H1 (cell line): ENCODE measurements around the gene ASCC3. TPM values are rescaled to one million over a fixed set of nuclear protein-coding genes. Genes with fewer than 3 reads are reported as not detected.
A peak's percentile ranks its signal among the peaks of the same experiment; 100 is the strongest.

Source experiments
- BRCA1 ChIP-seq: IDR thresholded peaks from 2 replicates; pipeline ENCODE4 v1.6.1; 2012; ENCODE audit warnings: low read depth, low read length, improper control_type of control experiment
- CTCF ChIP-seq, 3 experiments: IDR thresholded peaks; 1 replicate in 2 of 3; 2 replicates in 1 of 3; pipeline versions ENCODE4 v1.5.1 to v1.6.1; 2011; ENCODE audit warnings: low read length in 3 of 3, mild to moderate bottlenecking in 3 of 3, inconsistent platforms in 2 of 3, low read depth in 1 of 3, moderate library complexity in 1 of 3; ENCODE audit not compliant: insufficient read depth in 1 of 3; ENCODE audit errors: control extremely low read depth in 1 of 3
- EZH2 ChIP-seq: fragments of 200-600 bp; sonication (generic); IDR thresholded peaks from 2 replicates; pipeline ENCODE4 v1.7.1; 2012; ENCODE audit warnings: low read depth, mild to moderate bottlenecking, moderate library complexity, low read length, inconsistent platforms; ENCODE audit not compliant: severe bottlenecking
- RAD21 ChIP-seq, 2 experiments: IDR thresholded peaks in 1 of 2; conservative IDR thresholded peaks in 1 of 2; 2 replicates each; pipeline ENCODE4 v1.6.1; 2011; ENCODE audit warnings: low read depth in 2 of 2, low read length in 2 of 2, improper control_type of control experiment in 1 of 2, inconsistent platforms in 1 of 2, mild to moderate bottlenecking in 1 of 2, moderate library complexity in 1 of 2
- TEAD4 ChIP-seq: IDR thresholded peaks from 2 replicates; pipeline ENCODE4 v1.6.1; 2012; ENCODE audit warnings: low read depth, low read length, inconsistent platforms, mixed read lengths
- polyA plus RNA-seq, 7 experiments: library from polyadenylated mRNA; depleted of rRNA in 3 of 7; stranded (reverse) in 5 of 7; unstranded in 2 of 7; fragments of >200 nt in 5 of 7; fragments of 200-250 nt in 2 of 7; gene quantifications; 1 replicate in 5 of 7; 2 replicates in 1 of 7; 4 replicates in 1 of 7; pipeline versions ENCODE4 v1.2.1 to v1.2.3, GENCODE V29; 2011 to 2013; ENCODE audit warnings: missing spikeins in 2 of 7, mixed read lengths in 2 of 7
- total RNA-seq: library from RNA; stranded (reverse); fragmentation: NEBNext Ultra II Directional; extraction: Animal tissue kit (Norgen Biotek cat#: 25700); gene quantifications from 2 replicates; pipeline ENCODE4 v1.2.1, GENCODE V29; 2021
- TF ChIP-seq, protein P1 (sequence below): fragments of 300-600 bp; sonication (generic); IDR thresholded peaks from 2 replicates; pipeline ENCODE4 v1.7.1; 2012; ENCODE audit warnings: low read length, moderate library complexity, mild to moderate bottlenecking, inconsistent platforms; ENCODE audit not compliant: insufficient replicate concordance

Gene ASCC3
- total and polyA plus RNA-seq, 2 of the 8 experiments (the other 6 are each of a cell fraction or from before 2014, with no cell fraction given), result 37.5 to 77.8 TPM

GRCh38 chr6:100664274-100665040 is 216.7 kb downstream of the ASCC3 start (continued):
- TF ChIP-seq, protein P1, sequence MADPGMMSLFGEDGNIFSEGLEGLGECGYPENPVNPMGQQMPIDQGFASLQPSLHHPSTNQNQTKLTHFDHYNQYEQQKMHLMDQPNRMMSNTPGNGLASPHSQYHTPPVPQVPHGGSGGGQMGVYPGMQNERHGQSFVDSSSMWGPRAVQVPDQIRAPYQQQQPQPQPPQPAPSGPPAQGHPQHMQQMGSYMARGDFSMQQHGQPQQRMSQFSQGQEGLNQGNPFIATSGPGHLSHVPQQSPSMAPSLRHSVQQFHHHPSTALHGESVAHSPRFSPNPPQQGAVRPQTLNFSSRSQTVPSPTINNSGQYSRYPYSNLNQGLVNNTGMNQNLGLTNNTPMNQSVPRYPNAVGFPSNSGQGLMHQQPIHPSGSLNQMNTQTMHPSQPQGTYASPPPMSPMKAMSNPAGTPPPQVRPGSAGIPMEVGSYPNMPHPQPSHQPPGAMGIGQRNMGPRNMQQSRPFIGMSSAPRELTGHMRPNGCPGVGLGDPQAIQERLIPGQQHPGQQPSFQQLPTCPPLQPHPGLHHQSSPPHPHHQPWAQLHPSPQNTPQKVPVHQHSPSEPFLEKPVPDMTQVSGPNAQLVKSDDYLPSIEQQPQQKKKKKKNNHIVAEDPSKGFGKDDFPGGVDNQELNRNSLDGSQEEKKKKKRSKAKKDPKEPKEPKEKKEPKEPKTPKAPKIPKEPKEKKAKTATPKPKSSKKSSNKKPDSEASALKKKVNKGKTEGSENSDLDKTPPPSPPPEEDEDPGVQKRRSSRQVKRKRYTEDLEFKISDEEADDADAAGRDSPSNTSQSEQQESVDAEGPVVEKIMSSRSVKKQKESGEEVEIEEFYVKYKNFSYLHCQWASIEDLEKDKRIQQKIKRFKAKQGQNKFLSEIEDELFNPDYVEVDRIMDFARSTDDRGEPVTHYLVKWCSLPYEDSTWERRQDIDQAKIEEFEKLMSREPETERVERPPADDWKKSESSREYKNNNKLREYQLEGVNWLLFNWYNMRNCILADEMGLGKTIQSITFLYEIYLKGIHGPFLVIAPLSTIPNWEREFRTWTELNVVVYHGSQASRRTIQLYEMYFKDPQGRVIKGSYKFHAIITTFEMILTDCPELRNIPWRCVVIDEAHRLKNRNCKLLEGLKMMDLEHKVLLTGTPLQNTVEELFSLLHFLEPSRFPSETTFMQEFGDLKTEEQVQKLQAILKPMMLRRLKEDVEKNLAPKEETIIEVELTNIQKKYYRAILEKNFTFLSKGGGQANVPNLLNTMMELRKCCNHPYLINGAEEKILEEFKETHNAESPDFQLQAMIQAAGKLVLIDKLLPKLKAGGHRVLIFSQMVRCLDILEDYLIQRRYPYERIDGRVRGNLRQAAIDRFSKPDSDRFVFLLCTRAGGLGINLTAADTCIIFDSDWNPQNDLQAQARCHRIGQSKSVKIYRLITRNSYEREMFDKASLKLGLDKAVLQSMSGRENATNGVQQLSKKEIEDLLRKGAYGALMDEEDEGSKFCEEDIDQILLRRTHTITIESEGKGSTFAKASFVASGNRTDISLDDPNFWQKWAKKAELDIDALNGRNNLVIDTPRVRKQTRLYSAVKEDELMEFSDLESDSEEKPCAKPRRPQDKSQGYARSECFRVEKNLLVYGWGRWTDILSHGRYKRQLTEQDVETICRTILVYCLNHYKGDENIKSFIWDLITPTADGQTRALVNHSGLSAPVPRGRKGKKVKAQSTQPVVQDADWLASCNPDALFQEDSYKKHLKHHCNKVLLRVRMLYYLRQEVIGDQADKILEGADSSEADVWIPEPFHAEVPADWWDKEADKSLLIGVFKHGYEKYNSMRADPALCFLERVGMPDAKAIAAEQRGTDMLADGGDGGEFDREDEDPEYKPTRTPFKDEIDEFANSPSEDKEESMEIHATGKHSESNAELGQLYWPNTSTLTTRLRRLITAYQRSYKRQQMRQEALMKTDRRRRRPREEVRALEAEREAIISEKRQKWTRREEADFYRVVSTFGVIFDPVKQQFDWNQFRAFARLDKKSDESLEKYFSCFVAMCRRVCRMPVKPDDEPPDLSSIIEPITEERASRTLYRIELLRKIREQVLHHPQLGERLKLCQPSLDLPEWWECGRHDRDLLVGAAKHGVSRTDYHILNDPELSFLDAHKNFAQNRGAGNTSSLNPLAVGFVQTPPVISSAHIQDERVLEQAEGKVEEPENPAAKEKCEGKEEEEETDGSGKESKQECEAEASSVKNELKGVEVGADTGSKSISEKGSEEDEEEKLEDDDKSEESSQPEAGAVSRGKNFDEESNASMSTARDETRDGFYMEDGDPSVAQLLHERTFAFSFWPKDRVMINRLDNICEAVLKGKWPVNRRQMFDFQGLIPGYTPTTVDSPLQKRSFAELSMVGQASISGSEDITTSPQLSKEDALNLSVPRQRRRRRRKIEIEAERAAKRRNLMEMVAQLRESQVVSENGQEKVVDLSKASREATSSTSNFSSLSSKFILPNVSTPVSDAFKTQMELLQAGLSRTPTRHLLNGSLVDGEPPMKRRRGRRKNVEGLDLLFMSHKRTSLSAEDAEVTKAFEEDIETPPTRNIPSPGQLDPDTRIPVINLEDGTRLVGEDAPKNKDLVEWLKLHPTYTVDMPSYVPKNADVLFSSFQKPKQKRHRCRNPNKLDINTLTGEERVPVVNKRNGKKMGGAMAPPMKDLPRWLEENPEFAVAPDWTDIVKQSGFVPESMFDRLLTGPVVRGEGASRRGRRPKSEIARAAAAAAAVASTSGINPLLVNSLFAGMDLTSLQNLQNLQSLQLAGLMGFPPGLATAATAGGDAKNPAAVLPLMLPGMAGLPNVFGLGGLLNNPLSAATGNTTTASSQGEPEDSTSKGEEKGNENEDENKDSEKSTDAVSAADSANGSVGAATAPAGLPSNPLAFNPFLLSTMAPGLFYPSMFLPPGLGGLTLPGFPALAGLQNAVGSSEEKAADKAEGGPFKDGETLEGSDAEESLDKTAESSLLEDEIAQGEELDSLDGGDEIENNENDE, result no peak
- TF ChIP-seq RAD21 (IDR thresholded peaks at IDR 0.05 in 1 of 2, conservative IDR thresholded peaks at IDR 0.05 in 1 of 2; ENCODE audit: low read depth in 2 of 2, low read length in 2 of 2) (peak in 1 of 2 experiments; percentile 59; a peak in 3 of 4 replicates), TEAD4 (no peak), EZH2 (no peak), CTCF (IDR thresholded peaks at IDR 0.05; ENCODE audit: control extremely low read depth in 1 of 3, insufficient read depth in 1 of 3, low read depth in 1 of 3, low read length in 3 of 3) (peak in 2 of 3 experiments; percentile 11 to 50; a peak in 2 of 4 replicates), BRCA1 (no peak)
